Parathyroid adenoma (tissue), 2 donors: ENCODE results near the gene ALK.

Source experiments
- H2AFZ ChIP-seq: fragments of 300-600 bp; sonication (generic); one replicate; pipeline ENCODE4 v1.7.0; 2017; ENCODE audit warnings: antibody characterized with exemption, mild to moderate bottlenecking
- H3K27ac ChIP-seq: fragments of 300-600 bp; sonication (generic); one replicate; pipeline ENCODE4 v1.7.0; 2017
- H3K27me3 ChIP-seq: fragments of 300-600 bp; sonication (generic); one replicate; pipeline ENCODE4 v1.7.0; 2017; ENCODE audit warnings: low read length; ENCODE audit not compliant: control insufficient read depth, insufficient read depth
- H3K36me3 ChIP-seq: fragments of 300-600 bp; sonication (generic); one replicate; pipeline ENCODE4 v1.7.0; 2017; ENCODE audit warnings: low read length; ENCODE audit not compliant: control insufficient read depth, insufficient read depth
- H3K4me1 ChIP-seq: fragments of 300-600 bp; sonication (generic); one replicate; pipeline ENCODE4 v1.7.0; 2017; ENCODE audit warnings: control low read depth
- H3K4me2 ChIP-seq: fragments of 300-600 bp; sonication (generic); one replicate; pipeline ENCODE4 v1.7.0; 2017; ENCODE audit warnings: low read length
- H3K4me3 ChIP-seq: fragments of 300-600 bp; sonication (generic); one replicate; pipeline ENCODE4 v1.7.0; 2017; ENCODE audit warnings: low read depth, low read length
- H3K79me2 ChIP-seq: fragments of 300-600 bp; sonication (generic); one replicate; pipeline ENCODE4 v1.7.0; 2017; ENCODE audit warnings: control low read depth
- H3K9ac ChIP-seq: fragments of 300-600 bp; sonication (generic); one replicate; pipeline ENCODE4 v1.7.0; 2017; ENCODE audit warnings: mild to moderate bottlenecking
- H3K9me3 ChIP-seq: fragments of 300-600 bp; sonication (generic); one replicate; pipeline ENCODE4 v1.7.0; 2017; ENCODE audit warnings: low read length; ENCODE audit not compliant: control insufficient read depth
- TF ChIP-seq, protein P1 (sequence below): fragments of 300-600 bp; sonication (generic); IDR thresholded peaks from one replicate; pipeline ENCODE4 v1.7.0; 2017; ENCODE audit warnings: antibody characterized with exemption, mild to moderate bottlenecking
- donor health status: primary hyperparathyroidism.

The ALK gene

GRCh38 chr2:29240601-29241000 is 680.8 kb downstream of the ALK start:
- TF ChIP-seq, protein P1, sequence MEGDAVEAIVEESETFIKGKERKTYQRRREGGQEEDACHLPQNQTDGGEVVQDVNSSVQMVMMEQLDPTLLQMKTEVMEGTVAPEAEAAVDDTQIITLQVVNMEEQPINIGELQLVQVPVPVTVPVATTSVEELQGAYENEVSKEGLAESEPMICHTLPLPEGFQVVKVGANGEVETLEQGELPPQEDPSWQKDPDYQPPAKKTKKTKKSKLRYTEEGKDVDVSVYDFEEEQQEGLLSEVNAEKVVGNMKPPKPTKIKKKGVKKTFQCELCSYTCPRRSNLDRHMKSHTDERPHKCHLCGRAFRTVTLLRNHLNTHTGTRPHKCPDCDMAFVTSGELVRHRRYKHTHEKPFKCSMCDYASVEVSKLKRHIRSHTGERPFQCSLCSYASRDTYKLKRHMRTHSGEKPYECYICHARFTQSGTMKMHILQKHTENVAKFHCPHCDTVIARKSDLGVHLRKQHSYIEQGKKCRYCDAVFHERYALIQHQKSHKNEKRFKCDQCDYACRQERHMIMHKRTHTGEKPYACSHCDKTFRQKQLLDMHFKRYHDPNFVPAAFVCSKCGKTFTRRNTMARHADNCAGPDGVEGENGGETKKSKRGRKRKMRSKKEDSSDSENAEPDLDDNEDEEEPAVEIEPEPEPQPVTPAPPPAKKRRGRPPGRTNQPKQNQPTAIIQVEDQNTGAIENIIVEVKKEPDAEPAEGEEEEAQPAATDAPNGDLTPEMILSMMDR, result no peak
- no peak overlapping the region for H3K4me2 ChIP-seq
- no peaks in the 10 kb centered on the region for H3K4me1 ChIP-seq
- no peak overlapping the region for H2AFZ ChIP-seq
- H3K9ac ChIP-seq, result no peak overlapping the region
- no peaks in the 10 kb centered on the region for H3K27me3 ChIP-seq
- no peaks in the 10 kb centered on the region for H3K9me3 ChIP-seq
- H3K4me3 ChIP-seq, result no peak overlapping the region
- H3K36me3 ChIP-seq, result no peaks in the 10 kb centered on the region
- H3K79me2 ChIP-seq, result no peaks in the 10 kb centered on the region
- no peak overlapping the region for H3K27ac ChIP-seq

GRCh38 chr2:29239209-29239960 is 682.0 kb downstream of the ALK start:
- Histone ChIP-seq H3K9ac (no peak overlapping the region), H3K9me3 (no peaks in the 10 kb centered on the region), H2AFZ (no peak overlapping the region), H3K79me2 (no peaks in the 10 kb centered on the region), H3K4me3 (no peak overlapping the region), H3K27me3 (no peaks in the 10 kb centered on the region), H3K4me1 (no peaks in the 10 kb centered on the region), H3K4me2 (no peak overlapping the region), H3K36me3 (no peaks in the 10 kb centered on the region), H3K27ac (no peak overlapping the region)
- TF ChIP-seq, protein P1, result no peak

DNA sequence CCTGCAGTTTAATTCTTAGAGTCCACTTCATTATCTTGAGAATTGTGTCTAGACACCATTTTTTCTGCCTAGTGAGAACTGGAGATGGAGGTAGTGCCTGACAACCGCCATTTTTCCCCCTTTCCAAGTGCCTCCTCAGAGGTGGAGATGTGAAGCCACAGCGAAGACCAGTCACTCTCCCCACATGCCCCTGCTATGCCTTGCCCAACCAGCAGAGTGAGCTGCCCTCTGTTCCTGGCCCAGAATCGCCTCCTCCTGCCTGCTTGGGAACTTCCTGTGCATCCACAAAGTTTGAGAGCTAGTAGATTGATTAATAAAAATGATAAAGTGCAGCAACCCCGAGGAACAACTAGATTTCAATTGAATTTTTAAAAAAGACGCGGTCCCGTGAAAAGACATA is 682.9 kb downstream of the ALK start:
- H3K9ac ChIP-seq, result no peak overlapping the region
- H3K79me2 ChIP-seq, result no peaks in the 10 kb centered on the region
- no peak overlapping the region for H3K27ac ChIP-seq
- H2AFZ ChIP-seq, result no peak overlapping the region
- H3K4me1 ChIP-seq, result no peaks in the 10 kb centered on the region
- TF ChIP-seq, protein P1, result peak; percentile 21
- no peaks in the 10 kb centered on the region for H3K36me3 ChIP-seq
- H3K9me3 ChIP-seq, result no peaks in the 10 kb centered on the region
- no peaks in the 10 kb centered on the region for H3K27me3 ChIP-seq
- H3K4me3 ChIP-seq, result no peak overlapping the region
- H3K4me2 ChIP-seq, result no peak overlapping the region

GRCh38 chr2:29236074-29236473 is 685.3 kb downstream of the ALK start:
- Histone ChIP-seq H3K27me3 (no peaks in the 10 kb centered on the region), H3K9ac (no peak overlapping the region), H3K27ac (no peak overlapping the region), H3K79me2 (no peaks in the 10 kb centered on the region), H3K4me1 (no peaks in the 10 kb centered on the region), H2AFZ (no peak overlapping the region), H3K4me2 (no peak overlapping the region), H3K4me3 (no peak overlapping the region), H3K9me3 (no peaks in the 10 kb centered on the region), H3K36me3 (no peaks in the 10 kb centered on the region)
- TF ChIP-seq, protein P1, result no peak

GRCh38 chr2:29235411-29235810 is 686.0 kb downstream of the ALK start:
- TF ChIP-seq, protein P1, result no peak
- H3K27me3 ChIP-seq, result no peaks in the 10 kb centered on the region

More at GRCh38 chr2:29235411-29235810, 686.0 kb downstream of the ALK start:
- Histone ChIP-seq H3K4me3 (no peak overlapping the region), H3K9me3 (no peaks in the 10 kb centered on the region), H2AFZ (no peak overlapping the region), H3K79me2 (no peaks in the 10 kb centered on the region), H3K9ac (no peak overlapping the region), H3K27ac (no peak overlapping the region), H3K4me1 (no peaks in the 10 kb centered on the region), H3K4me2 (no peak overlapping the region), H3K36me3 (no peaks in the 10 kb centered on the region)
